HUES48 (cell line): Measurements from ENCODE around the gene ARMH1.

Experiments used
- H3K27ac ChIP-seq: one replicate; pipeline ENCODE4 v1.7.0; 2013; ENCODE audit warnings: low read depth, low read length, inconsistent platforms
- H3K27me3 ChIP-seq: 2 replicates; pipeline ENCODE4 v1.6.1; 2013; ENCODE audit warnings: mild to moderate bottlenecking, low read length; ENCODE audit not compliant: control insufficient read depth, insufficient read depth
- H3K36me3 ChIP-seq: 2 replicates; pipeline ENCODE4 v1.6.1; 2013; ENCODE audit warnings: low read length; ENCODE audit not compliant: control insufficient read depth, insufficient read depth
- H3K4me1 ChIP-seq: 2 replicates; pipeline ENCODE4 v1.6.1; 2013; ENCODE audit warnings: mild to moderate bottlenecking, low read length; ENCODE audit not compliant: control insufficient read depth, insufficient read depth
- H3K4me3 ChIP-seq: 2 replicates; pipeline ENCODE4 v1.5.1; 2013; ENCODE audit warnings: mild to moderate bottlenecking, low read depth, low read length
- H3K9ac ChIP-seq: 2 replicates; pipeline ENCODE4 v1.6.1; 2013; ENCODE audit warnings: mild to moderate bottlenecking, low read depth, low read length, moderate library complexity
- H3K9me3 ChIP-seq: 2 replicates; pipeline ENCODE4 v1.6.1; 2013; ENCODE audit warnings: low read length; ENCODE audit not compliant: control insufficient read depth, insufficient read depth

The ARMH1 gene

DNA sequence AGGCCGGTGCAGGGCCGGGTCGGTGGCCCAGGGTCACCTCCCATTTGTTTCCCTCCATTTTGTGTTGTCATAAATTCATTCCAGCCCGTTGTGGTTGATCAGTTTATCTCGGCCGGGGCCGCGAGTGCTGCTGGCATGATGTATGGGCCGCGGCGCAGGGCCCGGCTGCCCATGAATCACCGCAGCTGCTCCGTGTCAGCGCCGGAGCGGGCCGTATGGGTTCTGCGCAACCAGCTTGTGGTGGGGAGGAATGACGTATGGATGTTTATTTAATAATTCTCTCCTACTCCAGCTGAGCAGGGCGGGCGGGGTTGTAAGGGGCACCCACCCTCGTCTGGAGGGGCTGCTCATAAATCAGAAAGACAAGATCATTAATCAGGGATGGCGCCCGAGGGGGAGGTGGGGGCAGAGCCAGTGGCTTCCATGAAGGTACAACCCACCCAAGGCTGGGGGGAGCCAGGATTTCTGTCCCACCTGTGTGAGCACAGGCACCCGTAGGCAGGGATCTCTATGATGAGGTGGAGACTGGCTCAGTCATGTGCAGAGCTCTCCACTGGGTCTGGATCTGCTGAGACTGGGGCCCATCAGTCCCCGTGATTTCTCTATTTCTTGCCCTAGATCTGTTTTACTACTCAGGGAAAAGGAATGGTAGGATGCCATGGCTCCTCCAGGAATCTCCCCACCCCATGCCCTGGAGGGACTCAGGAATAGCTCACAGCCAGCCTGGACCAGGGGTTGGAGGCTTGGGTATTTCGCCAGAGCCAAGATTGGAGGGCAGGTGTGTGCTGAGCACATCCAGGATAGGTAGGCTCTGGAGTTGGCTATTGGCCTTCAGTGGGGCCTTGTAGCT, 28.0 kb upstream of the ARMH1 start:
- Histone ChIP-seq H3K4me1 (peaks cover 5% of the 10 kb centered on the region; the same call in 1 of the 2 replicates), H3K27me3 (no peaks in the 10 kb centered on the region), H3K36me3 (peaks cover 98% of the 10 kb centered on the region), H3K9me3 (no peaks in the 10 kb centered on the region), H3K27ac (no peak overlapping the region), H3K9ac (no peak overlapping the region), H3K4me3 (no peak overlapping the region)

DNA sequence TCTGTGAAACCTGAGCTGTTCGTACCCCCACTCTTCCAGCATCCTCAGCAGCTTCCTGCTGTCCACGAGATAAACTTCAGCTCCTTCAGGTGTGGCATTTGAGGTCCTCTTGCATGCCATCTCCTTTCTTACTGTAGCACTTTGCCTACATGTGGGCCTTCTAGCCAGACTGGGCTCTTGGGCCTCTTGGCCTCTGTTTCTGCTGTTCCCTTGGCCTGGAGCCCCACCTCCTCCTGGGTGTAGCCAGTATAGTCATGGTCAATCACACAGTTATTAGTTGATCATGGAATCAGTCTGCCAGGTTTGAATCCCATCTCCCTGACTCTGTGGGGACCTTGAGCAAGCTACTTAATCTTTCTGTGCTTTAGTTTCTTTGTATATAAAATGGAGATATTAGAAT, 26.6 kb upstream of the ARMH1 start:
- H3K9me3 ChIP-seq, result no peaks in the 10 kb centered on the region
- H3K27ac ChIP-seq, result no peak overlapping the region
- H3K4me1 ChIP-seq, result peaks cover 5% of the 10 kb centered on the region; the same call in 1 of the 2 replicates
- no peak overlapping the region for H3K4me3 ChIP-seq
- peaks cover 87% of the 10 kb centered on the region for H3K36me3 ChIP-seq
- H3K9ac ChIP-seq, result no peak overlapping the region
- no peaks in the 10 kb centered on the region for H3K27me3 ChIP-seq

- Histone ChIP-seq H3K36me3 (peaks cover 79% of the 10 kb centered on the region), H3K4me3 (no peak overlapping the region), H3K4me1 (peaks cover 11% of the 10 kb centered on the region; the same call in 1 of the 2 replicates), H3K9ac (no peak overlapping the region), H3K9me3 (no peaks in the 10 kb centered on the region), H3K27ac (no peak overlapping the region), H3K27me3 (no peaks in the 10 kb centered on the region)
These were observed 25.8 kb upstream of the ARMH1 start for GRCh38 chr1:44648529-44649250.

- H3K4me3 ChIP-seq, result no peak overlapping the region
- H3K27ac ChIP-seq, result no peak overlapping the region
- no peaks in the 10 kb centered on the region for H3K9me3 ChIP-seq
- H3K9ac ChIP-seq, result no peak overlapping the region
- H3K36me3 ChIP-seq, result peaks cover 68% of the 10 kb centered on the region
- H3K4me1 ChIP-seq, result peaks cover 11% of the 10 kb centered on the region; the same call in 1 of the 2 replicates
- H3K27me3 ChIP-seq, result no peaks in the 10 kb centered on the region
These were observed 24.7 kb upstream of the ARMH1 start for GRCh38 chr1:44649788-44650158.

- H3K27me3 ChIP-seq, result no peaks in the 10 kb centered on the region
- no peak overlapping the region for H3K4me3 ChIP-seq
- no peaks in the 10 kb centered on the region for H3K9me3 ChIP-seq
- H3K4me1 ChIP-seq, result peaks cover 11% of the 10 kb centered on the region; the same call in 1 of the 2 replicates
- peaks cover 63% of the 10 kb centered on the region for H3K36me3 ChIP-seq
- H3K27ac ChIP-seq, result peak overlapping the region; percentile 33
- H3K9ac ChIP-seq, result no peak overlapping the region
These were observed 24.2 kb upstream of the ARMH1 start for GRCh38 chr1:44650159-44650831.

GRCh38 chr1:44651069-44651468, 23.4 kb upstream of the ARMH1 start:
- Histone ChIP-seq H3K27ac (no peak overlapping the region), H3K36me3 (peaks cover 55% of the 10 kb centered on the region), H3K4me1 (peaks cover 11% of the 10 kb centered on the region; the same call in 1 of the 2 replicates), H3K9ac (no peak overlapping the region), H3K27me3 (no peaks in the 10 kb centered on the region), H3K9me3 (no peaks in the 10 kb centered on the region), H3K4me3 (no peak overlapping the region)

DNA sequence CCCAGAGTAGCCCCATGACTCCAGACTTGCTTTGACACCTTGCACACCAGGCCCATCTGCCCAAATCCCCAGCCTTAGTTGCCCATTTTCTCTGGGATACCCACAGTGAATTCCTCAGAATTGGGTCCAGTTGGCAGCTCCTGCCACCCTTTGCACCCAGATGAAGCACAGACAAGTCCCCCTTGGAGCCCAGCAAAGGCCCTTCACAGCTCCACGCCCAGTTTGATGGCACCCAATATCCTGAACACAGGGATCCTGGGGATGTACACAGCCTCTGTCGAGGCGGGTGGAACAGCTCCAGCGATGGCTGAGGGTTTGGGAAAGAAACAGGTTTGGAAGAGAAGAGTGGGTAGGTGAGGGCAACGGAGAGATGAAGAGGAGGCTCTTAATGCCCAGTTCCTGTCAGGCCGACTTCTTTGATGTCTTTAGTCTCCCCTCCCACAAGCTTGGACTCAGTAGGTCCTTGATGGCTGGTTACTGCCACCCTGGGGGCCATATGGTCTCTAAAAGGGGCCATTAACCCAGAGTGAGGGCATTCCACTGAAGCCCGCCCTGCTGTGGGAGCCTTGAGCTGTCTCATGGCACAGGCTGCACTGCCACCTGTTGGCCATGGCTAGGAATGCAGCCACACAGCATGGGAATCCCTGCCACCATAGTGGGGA, 21.9 kb upstream of the ARMH1 start:
- no peaks in the 10 kb centered on the region for H3K9me3 ChIP-seq
- no peak overlapping the region for H3K4me3 ChIP-seq
- H3K27me3 ChIP-seq, result no peaks in the 10 kb centered on the region
- no peak overlapping the region for H3K27ac ChIP-seq
- H3K9ac ChIP-seq, result no peak overlapping the region
- H3K36me3 ChIP-seq, result peaks cover 41% of the 10 kb centered on the region
- peaks cover 11% of the 10 kb centered on the region; the same call in 1 of the 2 replicates for H3K4me1 ChIP-seq

DNA sequence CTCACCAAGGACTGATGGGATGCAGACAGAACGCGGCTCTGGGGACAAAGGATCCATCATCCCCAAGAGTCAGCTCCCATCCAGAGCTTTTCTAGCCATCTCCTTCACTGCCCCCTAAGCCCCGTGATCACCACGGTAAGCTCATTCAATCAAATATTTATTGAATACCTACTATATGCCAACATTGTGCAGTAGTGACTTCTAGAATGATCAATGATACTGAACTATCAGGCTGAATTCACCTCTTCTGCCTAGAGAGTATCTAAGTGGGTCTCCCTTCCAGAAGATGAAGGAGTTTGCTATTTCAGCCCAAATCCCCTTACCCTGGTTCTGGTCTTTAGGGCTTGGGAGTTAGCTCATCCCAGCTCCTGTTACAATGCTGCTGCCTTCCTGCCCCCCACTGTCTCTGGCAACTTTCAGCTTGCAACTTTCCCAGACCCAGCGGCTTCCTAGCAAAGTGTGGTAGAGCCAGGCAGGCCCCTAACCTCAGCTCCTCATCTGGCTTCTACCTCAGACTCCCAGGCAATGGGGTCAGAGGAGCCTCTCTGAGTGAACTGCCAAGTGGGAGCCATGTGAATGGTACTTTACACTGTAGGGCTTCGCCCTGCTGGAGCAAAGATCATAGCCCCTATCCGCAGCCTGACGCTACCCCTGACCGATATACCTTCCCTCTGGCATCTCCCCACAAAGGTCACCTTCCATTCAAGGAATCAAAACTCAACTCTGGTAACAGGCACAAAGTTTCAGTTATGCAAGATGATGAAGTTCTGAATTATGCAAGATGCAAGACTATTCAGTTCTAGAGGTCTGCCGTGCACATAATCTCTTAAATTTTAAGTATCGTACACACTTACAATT, 21.2 kb upstream of the ARMH1 start:
- H3K4me1 ChIP-seq, result peaks cover 11% of the 10 kb centered on the region; the same call in 1 of the 2 replicates

GRCh38 chr1:44654621-44655187, 19.8 kb upstream of the ARMH1 start:
- Histone ChIP-seq H3K9ac (no peak overlapping the region), H3K36me3 (peaks cover 20% of the 10 kb centered on the region), H3K9me3 (no peaks in the 10 kb centered on the region), H3K27ac (no peak overlapping the region), H3K4me3 (no peak overlapping the region), H3K4me1 (peaks cover 10% of the 10 kb centered on the region; the same call in 1 of the 2 replicates), H3K27me3 (no peaks in the 10 kb centered on the region)

More for the DNA sequence above, 21.2 kb upstream of the ARMH1 start:
- Histone ChIP-seq H3K4me3 (no peak overlapping the region), H3K36me3 (peaks cover 34% of the 10 kb centered on the region), H3K9ac (no peak overlapping the region), H3K27ac (no peak overlapping the region), H3K27me3 (no peaks in the 10 kb centered on the region), H3K9me3 (no peaks in the 10 kb centered on the region)
